Fibroblast of peridontal ligament (primary cell): ENCODE results near the gene PAM.
"Not testable (repeated sequence)": the region's sequence is repeated elsewhere in the genome, so short reads cannot be mapped to it uniquely, and the experiment has no call there.

Experiments used
- DNase-seq: peaks from one replicate; pipeline ENCODE4 v3.0.0-alpha.2; 2010; ENCODE audit errors: extremely low read depth

The PAM gene

DNA sequence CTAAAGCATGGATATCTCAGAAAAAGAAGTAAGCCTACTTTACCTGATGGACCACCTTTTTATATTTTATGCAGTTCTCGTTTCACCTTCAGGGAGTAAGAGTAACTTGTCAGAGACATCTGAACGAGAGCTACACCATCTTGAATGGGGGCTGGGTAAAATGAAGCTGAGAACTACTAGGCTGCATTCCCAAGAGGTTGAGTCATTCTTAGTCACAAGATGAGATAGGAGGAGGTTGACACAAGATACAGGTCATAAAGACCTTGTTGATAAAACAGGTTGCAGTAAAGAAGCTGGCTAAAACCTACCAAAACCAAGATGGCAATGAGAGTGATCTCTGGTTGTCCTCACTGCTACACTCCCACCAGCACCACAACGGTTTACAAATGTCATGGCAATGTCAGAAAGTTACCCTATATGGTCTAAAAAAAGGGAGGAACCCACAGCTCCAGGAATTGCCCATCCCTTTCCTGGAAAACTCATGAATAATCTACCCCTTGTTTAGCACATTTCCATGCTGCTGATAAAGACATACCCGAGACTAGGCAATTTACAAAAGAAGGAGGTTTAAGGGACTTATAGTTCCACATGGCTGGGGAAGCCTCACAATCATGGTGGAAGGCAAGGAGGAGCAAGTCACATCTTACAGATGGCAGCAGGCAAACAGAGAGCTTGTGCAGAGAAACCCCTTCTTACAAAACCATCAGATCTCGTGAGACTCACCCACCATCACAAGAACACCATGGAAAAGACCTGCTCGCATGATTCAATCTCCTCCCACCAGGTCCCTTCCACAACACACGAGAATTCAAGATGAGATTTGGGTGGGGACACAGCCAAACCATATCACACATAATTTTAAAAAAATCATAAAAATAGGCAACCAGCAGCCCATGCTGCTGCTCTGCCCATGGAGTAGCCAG lies 302.4 kb downstream of the PAM start:
- no peak for DNase-seq

DNA sequence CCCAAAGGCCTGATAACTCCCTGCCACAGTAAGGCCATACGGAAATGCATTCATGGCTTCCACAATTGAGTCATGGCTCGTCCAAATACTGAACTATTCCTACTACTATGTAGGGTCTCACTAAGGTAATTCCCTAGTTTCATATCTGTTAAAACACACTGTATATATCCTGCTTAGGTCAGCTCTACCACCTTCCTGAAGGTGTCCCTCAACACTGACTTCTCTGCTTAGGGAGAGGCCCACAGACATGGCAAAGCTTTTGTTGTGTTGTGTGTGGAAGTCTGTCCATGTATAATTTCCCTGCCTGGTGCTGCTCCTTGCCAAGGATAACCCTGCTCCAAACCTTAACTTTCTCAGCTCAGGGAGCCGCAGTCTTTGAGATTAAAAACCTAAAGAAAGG lies 304.4 kb downstream of the PAM start:
- DNase-seq: no peak

DNA sequence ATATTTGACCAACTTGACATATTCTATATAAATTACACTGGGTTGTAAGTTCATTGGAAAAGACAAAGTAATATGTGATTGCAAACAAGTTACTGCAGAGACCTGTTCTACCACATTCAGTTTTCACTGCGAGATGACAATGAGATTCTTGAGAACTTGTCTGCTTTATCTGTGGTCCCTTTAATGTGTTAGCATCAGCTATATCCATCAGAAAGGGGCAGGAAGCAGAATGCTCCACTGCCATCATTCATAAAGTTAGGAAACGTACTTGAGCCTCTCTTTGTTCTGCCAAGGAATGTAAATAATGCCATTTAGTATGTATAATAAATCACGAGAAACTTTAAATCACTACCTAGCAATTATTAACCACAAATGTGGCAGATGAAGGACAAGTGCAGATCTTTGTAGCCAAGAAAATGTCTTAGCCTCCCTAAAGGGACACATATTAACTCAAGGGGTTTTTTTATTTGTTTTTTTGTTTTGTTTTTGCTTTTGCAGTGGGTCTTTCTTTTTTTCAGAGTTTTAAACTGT lies 305.4 kb downstream of the PAM start:
- DNase-seq: no peak

DNA sequence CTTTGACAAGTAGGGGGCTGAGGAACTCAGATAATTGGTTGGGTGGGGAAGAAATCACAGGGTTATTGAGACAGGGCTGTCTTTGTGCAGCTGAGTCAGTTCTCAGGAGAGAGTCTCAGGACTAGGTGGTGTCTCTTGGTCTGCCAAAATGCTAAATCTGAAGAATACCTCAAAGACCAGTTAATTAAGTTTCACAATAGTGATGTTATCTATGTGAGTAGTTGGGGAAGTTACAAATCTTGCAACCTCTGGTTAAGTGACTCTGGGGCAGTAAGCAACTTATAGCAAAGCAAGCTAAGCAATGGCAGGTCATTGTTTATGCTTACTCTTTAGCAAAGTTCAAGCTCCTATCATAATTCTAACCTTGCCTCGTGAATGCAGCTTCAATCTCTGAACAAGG lies 311.2 kb downstream of the PAM start:
- DNase-seq: no peak

DNA sequence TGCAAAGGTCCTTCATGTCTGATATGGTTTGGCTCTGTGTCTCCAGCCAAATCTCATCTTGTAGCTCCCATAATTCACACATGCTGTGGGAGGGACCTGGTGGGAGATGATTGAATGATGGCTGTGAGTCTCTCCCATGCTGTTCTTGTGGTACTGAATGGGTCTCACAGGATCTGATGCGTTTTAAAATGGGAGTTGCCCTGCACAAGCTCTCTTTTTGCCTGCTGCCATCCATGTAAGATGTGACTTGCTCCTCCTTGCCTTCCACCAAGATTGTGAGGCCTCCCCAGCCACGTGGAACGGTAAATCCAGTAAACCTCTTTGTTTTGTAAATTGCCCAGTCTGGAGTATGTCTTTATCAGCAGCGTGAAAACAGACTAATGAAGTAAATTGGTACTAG lies 318.4 kb downstream of the PAM start:
- not testable (repeated sequence) for DNase-seq

DNA sequence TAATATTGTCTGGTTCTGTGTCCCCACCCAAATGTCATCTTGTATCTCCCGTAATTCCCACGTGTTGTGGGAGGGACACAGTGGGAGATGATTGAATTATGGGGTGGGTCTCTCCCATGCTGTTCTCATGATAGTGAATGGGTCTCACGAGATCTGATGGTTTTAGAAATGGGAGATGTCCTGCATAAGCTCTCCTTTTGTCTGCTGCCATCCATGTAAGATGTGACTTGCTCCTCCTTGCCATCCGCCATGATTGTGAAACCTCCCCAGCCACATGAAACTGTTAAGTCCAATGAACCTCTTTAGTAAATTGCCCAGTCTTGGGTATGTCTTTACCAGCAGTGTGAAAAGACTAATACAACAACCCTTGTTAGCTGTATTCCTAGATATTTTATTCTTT lies 320.3 kb downstream of the PAM start:
- no peak for DNase-seq
